GM12878 (cell line): Measurements from ENCODE around the gene ARHGAP6. TPM values are rescaled to one million over a fixed set of nuclear protein-coding genes. Genes with fewer than 3 reads are reported as not detected.

ENCODE experiments used
- CBFB ChIP-seq: IDR thresholded peaks from 2 replicates; pipeline ENCODE4 v1.6.1; 2016; ENCODE audit warnings: antibody characterized with exemption, low read depth
- CHD1 ChIP-seq: IDR thresholded peaks from 2 replicates; pipeline ENCODE4 v1.6.1; 2012; ENCODE audit warnings: low read depth, low read length, improper control_type of control experiment
- DPF2 ChIP-seq: fragments of 450-650 bp; IDR thresholded peaks from 2 replicates; pipeline ENCODE4 v1.6.1; 2017; ENCODE audit warnings: mild to moderate bottlenecking
- HSF1 ChIP-seq: fragments of 150-350 bp; IDR thresholded peaks from 2 replicates; pipeline ENCODE4 v1.6.1; 2014; ENCODE audit warnings: mild to moderate bottlenecking, low read depth, low read length
- JUNB ChIP-seq: IDR thresholded peaks from 2 replicates; pipeline ENCODE4 v1.6.1; 2016; ENCODE audit warnings: antibody characterized with exemption, mild to moderate bottlenecking
- MAX ChIP-seq: IDR thresholded peaks from 2 replicates; pipeline ENCODE4 v1.6.1; 2012; ENCODE audit warnings: low read depth, low read length, improper control_type of control experiment
- MEF2A ChIP-seq: IDR thresholded peaks from 2 replicates; pipeline ENCODE4 v1.6.1; 2011; ENCODE audit warnings: low read depth, mild to moderate bottlenecking, low read length, moderate library complexity; ENCODE audit not compliant: insufficient read depth
- MLLT1 ChIP-seq: fragments of 450-650 bp; IDR thresholded peaks from 2 replicates; pipeline ENCODE4 v1.6.1; 2016; ENCODE audit warnings: mild to moderate bottlenecking
- NBN ChIP-seq: fragments of 450-650 bp; IDR thresholded peaks from 2 replicates; pipeline ENCODE4 v1.6.1; 2016
- POLR2AphosphoS2 ChIP-seq: IDR thresholded peaks from 2 replicates; pipeline ENCODE4 v1.6.1; 2011; ENCODE audit warnings: low read depth, mild to moderate bottlenecking, low read length, improper control_type of control experiment, moderate library complexity
- RAD21 ChIP-seq: IDR thresholded peaks from 2 replicates; pipeline ENCODE4 v1.6.1; 2011; ENCODE audit warnings: mild to moderate bottlenecking, low read depth, low read length, moderate library complexity; ENCODE audit not compliant: insufficient read depth
- RUNX3 ChIP-seq: IDR thresholded peaks from 2 replicates; pipeline ENCODE4 v1.6.1; 2012; ENCODE audit warnings: low read length, inconsistent platforms
- SMAD5 ChIP-seq: IDR thresholded peaks from 2 replicates; pipeline ENCODE4 v1.6.1; 2016; ENCODE audit warnings: antibody characterized with exemption, low read depth
- SP1 ChIP-seq: IDR thresholded peaks from one replicate; pipeline ENCODE4 v1.6.1; 2011; ENCODE audit warnings: low read depth, low read length
- TCF7 ChIP-seq: IDR thresholded peaks from 2 replicates; pipeline ENCODE4 v1.6.1; 2014; ENCODE audit warnings: antibody characterized with exemption, borderline replicate concordance
- ZBED1 ChIP-seq: IDR thresholded peaks from 2 replicates; pipeline ENCODE4 v1.6.1; 2016; ENCODE audit warnings: borderline replicate concordance
- ZNF24 ChIP-seq: fragments of 450-650 bp; IDR thresholded peaks from 2 replicates; pipeline ENCODE4 v1.6.1; 2017; ENCODE audit warnings: antibody characterized with exemption, mild to moderate bottlenecking
- ZNF592 ChIP-seq: fragments of 450-650 bp; IDR thresholded peaks from 2 replicates; pipeline ENCODE4 v1.6.1; 2017; ENCODE audit warnings: mild to moderate bottlenecking, moderate library complexity
- ZNF622 ChIP-seq: fragments of 450-650 bp; IDR thresholded peaks from 2 replicates; pipeline ENCODE4 v1.6.1; 2017; ENCODE audit warnings: mild to moderate bottlenecking, inconsistent platforms
- polyA plus RNA-seq, 11 experiments: library from polyadenylated mRNA; depleted of rRNA in 4 of 11; unstranded in 6 of 11; stranded (reverse) in 5 of 11; fragments of >200 nt; fragmentation: Nextera tagmentation in 4 of 11; fragmentation: Illumina TruSeq in 1 of 11; extraction: Ambion mirVana in 4 of 11; extraction: Trizol in 1 of 11; gene quantifications; 1 replicate in 1 of 11; 2 replicates in 10 of 11; pipeline versions ENCODE4 v1.2.1 to v1.2.3, GENCODE V29; 2011 to 2016; ENCODE audit warnings: inconsistent platforms in 2 of 11, missing spikeins in 2 of 11, low read depth in 1 of 11
- total RNA-seq, 4 experiments: library from RNA; depleted of rRNA in 3 of 4; stranded (reverse); fragments of >200 nt in 3 of 4; fragmentation: Illumina TruSeq in 1 of 4; extraction: Trizol in 1 of 4; gene quantifications; 2 replicates each; pipeline versions ENCODE4 v1.2.1 to v1.2.3, GENCODE V29; 2013 to 2021
- TF ChIP-seq, protein P1 (sequence below): fragments of 450-650 bp; formaldehyde crosslinking; IDR thresholded peaks from 2 replicates; pipeline ENCODE4 v1.4.0; 2022; ENCODE audit warnings: mild to moderate bottlenecking, moderate library complexity
- TF ChIP-seq, protein P2 (sequence below): IDR thresholded peaks from 2 replicates; pipeline ENCODE4 v1.6.1; 2011; ENCODE audit warnings: low read depth, low read length, improper control_type of control experiment, borderline replicate concordance

The ARHGAP6 gene
- total and polyA plus RNA-seq, 10 of the 15 experiments (the other 5 are each of a cell fraction or from before 2014, with no cell fraction given) = 0.20 to 1.8 (median 0.76) TPM

- TF ChIP-seq MEF2A (0 out of 2 replicates have a peak, but pooled peaks have one; percentile 43), CHD1 (no peak), DPF2 (no peak), HSF1 (no peak), MLLT1 (no peak), JUNB (no peak), ZNF622 (no peak), ZNF592 (peak; percentile 95), RAD21 (peak; percentile 72), CBFB (no peak), ZNF24 (0 out of 2 replicates have a peak, but pooled peaks have one; percentile 31), MAX (no peak), ZBED1 (no peak), NBN (no peak), POLR2AphosphoS2 (no peak), SMAD5 (no peak), RUNX3 (no peak), SP1 (no peak), TCF7 (no peak)
- TF ChIP-seq, protein P1, sequence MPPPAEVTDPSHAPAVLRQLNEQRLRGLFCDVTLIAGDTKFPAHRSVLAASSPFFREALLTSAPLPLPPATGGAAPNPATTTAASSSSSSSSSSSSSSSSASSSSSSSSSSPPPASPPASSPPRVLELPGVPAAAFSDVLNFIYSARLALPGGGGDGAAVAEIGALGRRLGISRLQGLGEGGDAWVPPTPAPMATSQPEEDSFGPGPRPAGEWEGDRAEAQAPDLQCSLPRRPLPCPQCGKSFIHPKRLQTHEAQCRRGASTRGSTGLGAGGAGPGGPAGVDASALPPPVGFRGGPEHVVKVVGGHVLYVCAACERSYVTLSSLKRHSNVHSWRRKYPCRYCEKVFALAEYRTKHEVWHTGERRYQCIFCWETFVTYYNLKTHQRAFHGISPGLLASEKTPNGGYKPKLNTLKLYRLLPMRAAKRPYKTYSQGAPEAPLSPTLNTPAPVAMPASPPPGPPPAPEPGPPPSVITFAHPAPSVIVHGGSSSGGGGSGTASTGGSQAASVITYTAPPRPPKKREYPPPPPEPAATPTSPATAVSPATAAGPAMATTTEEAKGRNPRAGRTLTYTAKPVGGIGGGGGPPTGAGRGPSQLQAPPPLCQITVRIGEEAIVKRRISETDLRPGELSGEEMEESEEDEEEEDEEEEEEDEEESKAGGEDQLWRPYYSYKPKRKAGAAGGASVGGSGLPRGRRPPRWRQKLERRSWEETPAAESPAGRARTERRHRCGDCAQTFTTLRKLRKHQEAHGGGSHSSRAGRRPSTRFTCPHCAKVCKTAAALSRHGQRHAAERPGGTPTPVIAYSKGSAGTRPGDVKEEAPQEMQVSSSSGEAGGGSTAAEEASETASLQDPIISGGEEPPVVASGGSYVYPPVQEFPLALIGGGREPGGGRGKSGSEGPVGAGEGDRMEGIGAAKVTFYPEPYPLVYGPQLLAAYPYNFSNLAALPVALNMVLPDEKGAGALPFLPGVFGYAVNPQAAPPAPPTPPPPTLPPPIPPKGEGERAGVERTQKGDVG (CRISPR knock-in tag) = no peak
- TF ChIP-seq, protein P2, sequence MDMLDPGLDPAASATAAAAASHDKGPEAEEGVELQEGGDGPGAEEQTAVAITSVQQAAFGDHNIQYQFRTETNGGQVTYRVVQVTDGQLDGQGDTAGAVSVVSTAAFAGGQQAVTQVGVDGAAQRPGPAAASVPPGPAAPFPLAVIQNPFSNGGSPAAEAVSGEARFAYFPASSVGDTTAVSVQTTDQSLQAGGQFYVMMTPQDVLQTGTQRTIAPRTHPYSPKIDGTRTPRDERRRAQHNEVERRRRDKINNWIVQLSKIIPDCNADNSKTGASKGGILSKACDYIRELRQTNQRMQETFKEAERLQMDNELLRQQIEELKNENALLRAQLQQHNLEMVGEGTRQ = no peak
Observed at GRCh38 chrX:11533199-11533651, 132.5 kb downstream of the ARHGAP6 start (continued).
